Skeletal muscle tissue (tissue), 4 donors: Measurements from ENCODE around the gene CACHD1. TPM values are rescaled to one million over a fixed set of nuclear protein-coding genes. Genes with fewer than 3 reads are reported as not detected.

Experiments
- H3K27ac ChIP-seq: one replicate; pipeline ENCODE4 v1.7.0; 2013; ENCODE audit warnings: mild to moderate bottlenecking, low read depth, low read length, inconsistent platforms
- H3K27me3 ChIP-seq, 3 donors: one replicate each; pipeline ENCODE4 v1.7.0; 2013; ENCODE audit warnings: low read length in 3 of 3; ENCODE audit not compliant: control insufficient read depth in 3 of 3, insufficient read depth in 3 of 3
- H3K36me3 ChIP-seq, 3 donors: one replicate each; pipeline ENCODE4 v1.7.0; 2013; ENCODE audit warnings: low read length in 3 of 3; ENCODE audit not compliant: control insufficient read depth in 3 of 3, insufficient read depth in 3 of 3
- H3K4me1 ChIP-seq, 3 donors: one replicate each; pipeline ENCODE4 v1.7.0; 2013; ENCODE audit warnings: low read length in 3 of 3, mild to moderate bottlenecking in 3 of 3; ENCODE audit not compliant: control insufficient read depth in 3 of 3, insufficient read depth in 3 of 3
- H3K4me3 ChIP-seq, 3 donors: one replicate each; pipeline ENCODE4 v1.7.0; 2013; ENCODE audit warnings: low read length in 3 of 3
- H3K9ac ChIP-seq, 3 donors: one replicate each; pipeline ENCODE4 v1.7.0; 2013; ENCODE audit warnings: low read length in 3 of 3, mild to moderate bottlenecking in 3 of 3, moderate library complexity in 2 of 3, low read depth in 1 of 3
- H3K9me3 ChIP-seq, 3 donors: one replicate each; pipeline ENCODE4 v1.7.0; 2013; ENCODE audit warnings: low read length in 3 of 3; ENCODE audit not compliant: control insufficient read depth in 3 of 3
- total RNA-seq: library from RNA; depleted of rRNA; stranded (reverse); fragments of >200 nt; gene quantifications from one replicate; pipeline ENCODE4 v1.2.3, GENCODE V29; 2014
- donor health status: Osteomylitis.

The CACHD1 gene
- total RNA-seq, 1 donor from 2014 or later = 12.5 TPM

- no peak overlapping the region for H3K4me3 ChIP-seq
- no peaks in the 10 kb centered on the region for H3K27me3 ChIP-seq
- no peak overlapping the region for H3K9ac ChIP-seq
- H3K27ac ChIP-seq = no peak overlapping the region
- H3K4me1 ChIP-seq = no peaks in the 10 kb centered on the region
- no peaks in the 10 kb centered on the region for H3K9me3 ChIP-seq
- H3K36me3 ChIP-seq = peaks cover 0 to 8% (median 4%) of the 10 kb centered on the region in 3 donors
Observed at GRCh38 chr1:64655861-64656260, 185.9 kb downstream of the CACHD1 start.

GRCh38 chr1:64659478-64660138, 189.7 kb downstream of the CACHD1 start:
- H3K27me3 ChIP-seq = no peaks in the 10 kb centered on the region

GRCh38 chr1:64663668-64664067, 193.7 kb downstream of the CACHD1 start:
- Histone ChIP-seq H3K4me3 (no peak overlapping the region), H3K36me3 (peaks cover 3 to 13% (median 7%) of the 10 kb centered on the region in 3 donors)

More at GRCh38 chr1:64659478-64660138, 189.7 kb downstream of the CACHD1 start:
- Histone ChIP-seq H3K27ac (no peak overlapping the region), H3K9ac (no peak overlapping the region), H3K4me3 (no peak overlapping the region), H3K9me3 (no peaks in the 10 kb centered on the region), H3K36me3 (peaks cover 3 to 10% (median 7%) of the 10 kb centered on the region in 3 donors), H3K4me1 (peaks cover 0 to 2% (median 0%) of the 10 kb centered on the region in 3 donors)

GRCh38 chr1:64664299-64664698, 194.4 kb downstream of the CACHD1 start:
- Histone ChIP-seq H3K4me1 (peaks cover 0 to 2% (median 0%) of the 10 kb centered on the region in 3 donors), H3K9ac (no peak overlapping the region), H3K4me3 (no peak overlapping the region), H3K27me3 (no peaks in the 10 kb centered on the region), H3K36me3 (peaks cover 3 to 9% (median 6%) of the 10 kb centered on the region in 3 donors), H3K9me3 (no peaks in the 10 kb centered on the region), H3K27ac (no peak overlapping the region)

More at GRCh38 chr1:64663668-64664067, 193.7 kb downstream of the CACHD1 start:
- Histone ChIP-seq H3K9me3 (no peaks in the 10 kb centered on the region), H3K27me3 (no peaks in the 10 kb centered on the region), H3K27ac (no peak overlapping the region), H3K9ac (no peak overlapping the region), H3K4me1 (peaks cover 0 to 2% (median 0%) of the 10 kb centered on the region in 3 donors)

GRCh38 chr1:64669098-64669675, 199.3 kb downstream of the CACHD1 start:
- H3K36me3 ChIP-seq = peaks cover 0 to 8% (median 3%) of the 10 kb centered on the region in 3 donors
- H3K4me3 ChIP-seq = no peak overlapping the region

GRCh38 chr1:64675718-64676345, 205.9 kb downstream of the CACHD1 start:
- Histone ChIP-seq H3K4me1 (peaks cover 1% of the 10 kb centered on the region in 3 donors), H3K4me3 (no peak overlapping the region), H3K9ac (no peak overlapping the region), H3K27me3 (no peaks in the 10 kb centered on the region), H3K36me3 (peaks cover 0 to 19% (median 0%) of the 10 kb centered on the region in 3 donors), H3K9me3 (no peaks in the 10 kb centered on the region), H3K27ac (no peak overlapping the region)

More at GRCh38 chr1:64669098-64669675, 199.3 kb downstream of the CACHD1 start:
- H3K27ac ChIP-seq = no peak overlapping the region
- H3K4me1 ChIP-seq = no peaks in the 10 kb centered on the region
- no peak overlapping the region for H3K9ac ChIP-seq
- no peaks in the 10 kb centered on the region for H3K9me3 ChIP-seq
- H3K27me3 ChIP-seq = no peaks in the 10 kb centered on the region

- Histone ChIP-seq H3K9ac (no peak overlapping the region), H3K4me3 (no peak overlapping the region), H3K4me1 (peaks cover 4 to 5% (median 5%) of the 10 kb centered on the region in 3 donors), H3K36me3 (peaks cover 0 to 19% (median 0%) of the 10 kb centered on the region in 3 donors), H3K9me3 (no peaks in the 10 kb centered on the region), H3K27ac (no peak overlapping the region), H3K27me3 (no peaks in the 10 kb centered on the region)
Observed at GRCh38 chr1:64676386-64676785, 206.5 kb downstream of the CACHD1 start.

- Histone ChIP-seq H3K27me3 (no peaks in the 10 kb centered on the region), H3K4me3 (no peak overlapping the region), H3K36me3 (peaks cover 0 to 27% (median 3%) of the 10 kb centered on the region in 3 donors), H3K9me3 (no peaks in the 10 kb centered on the region), H3K9ac (no peak overlapping the region), H3K4me1 (peaks cover 4 to 5% (median 5%) of the 10 kb centered on the region in 3 donors), H3K27ac (no peak overlapping the region)
Observed at GRCh38 chr1:64677532-64677931, 207.6 kb downstream of the CACHD1 start.

- Histone ChIP-seq H3K36me3 (peaks cover 0 to 28% (median 3%) of the 10 kb centered on the region in 3 donors), H3K4me3 (no peak overlapping the region)
Observed at GRCh38 chr1:64678366-64678765, 208.4 kb downstream of the CACHD1 start.

GRCh38 chr1:64679177-64679576, 209.2 kb downstream of the CACHD1 start:
- peaks cover 0 to 28% (median 3%) of the 10 kb centered on the region in 3 donors for H3K36me3 ChIP-seq
- no peak overlapping the region for H3K9ac ChIP-seq
- H3K4me3 ChIP-seq = no peak overlapping the region
- no peak overlapping the region for H3K27ac ChIP-seq
- H3K27me3 ChIP-seq = no peaks in the 10 kb centered on the region
- H3K9me3 ChIP-seq = no peaks in the 10 kb centered on the region
- H3K4me1 ChIP-seq = peaks cover 4 to 5% (median 5%) of the 10 kb centered on the region in 3 donors

More at GRCh38 chr1:64678366-64678765, 208.4 kb downstream of the CACHD1 start:
- H3K4me1 ChIP-seq = peaks cover 4 to 5% (median 5%) of the 10 kb centered on the region in 3 donors
- no peaks in the 10 kb centered on the region for H3K9me3 ChIP-seq
- no peak overlapping the region for H3K9ac ChIP-seq
- no peaks in the 10 kb centered on the region for H3K27me3 ChIP-seq
- no peak overlapping the region for H3K27ac ChIP-seq
